NCI-H146 treated with DMSO at 0.1 percent for 48 hours (cell line): ENCODE results near the gene OS9.

Source experiments
- DNase-seq: peaks from one replicate; lab custom pipeline; 2025; ENCODE audit not compliant: unreplicated experiment; lab: John Stamatoyannopoulos, UW

Gene OS9

GRCh38 chr12:57735198-57735855, 41.4 kb downstream of the OS9 start:
- no peak for DNase-seq

- DNase-seq = peak; percentile 32
Observed at GRCh38 chr12:57735952-57736740, 42.2 kb downstream of the OS9 start.

- no peak for DNase-seq
Observed at GRCh38 chr12:57736741-57737466, 43.0 kb downstream of the OS9 start.

- no peak for DNase-seq
Observed at GRCh38 chr12:57737467-57738460, 43.8 kb downstream of the OS9 start.

- peak; percentile 8 for DNase-seq
Observed at GRCh38 chr12:57738661-57739237, 44.8 kb downstream of the OS9 start, which contains the start of gene AGAP2. AGAP2 (minus strand) TSS chr12:57738742; CDS start chr12:57738246, 496 bp downstream.

- no peak for DNase-seq
Observed at GRCh38 chr12:57739387-57739786, 45.5 kb downstream of the OS9 start.

- DNase-seq = no peak
Observed at GRCh38 chr12:57739914-57740538, 46.1 kb downstream of the OS9 start.

GRCh38 chr12:57740656-57741412, 46.9 kb downstream of the OS9 start:
- DNase-seq = no peak

GRCh38 chr12:57741413-57741789, 47.5 kb downstream of the OS9 start:
- no peak for DNase-seq

- DNase-seq = no peak
Observed at GRCh38 chr12:57741844-57742738, 48.2 kb downstream of the OS9 start.

GRCh38 chr12:57743769-57744168, 49.8 kb downstream of the OS9 start:
- no peak for DNase-seq

- DNase-seq = no peak
Observed at GRCh38 chr12:57744194-57744776, 50.4 kb downstream of the OS9 start.

- peak; percentile 94 for DNase-seq
Observed at GRCh38 chr12:57744777-57745484, 51.0 kb downstream of the OS9 start, which contains the start of gene TSPAN31. TSPAN31 (plus strand) TSS chr12:57745039; CDS start chr12:57745155, 116 bp downstream.

- no peak for DNase-seq
Observed at GRCh38 chr12:57745485-57745881, 51.6 kb downstream of the OS9 start.

- no peak for DNase-seq
Observed at GRCh38 chr12:57746025-57746424, 52.1 kb downstream of the OS9 start.

GRCh38 chr12:57749061-57749460, 55.1 kb downstream of the OS9 start:
- DNase-seq = no peak
